Mesendoderm (in vitro differentiated cells): ENCODE data around the gene FLVCR2.
A peak's percentile ranks its signal among the peaks of the same experiment; 100 is the strongest.
"Not testable (repeated sequence)": the region's sequence is repeated elsewhere in the genome, so short reads cannot be mapped to it uniquely, and the experiment has no call there.

ENCODE experiments used
- DNase-seq: peaks from one replicate; pipeline ENCODE4 v3.0.0; 2013
- H2AK5ac ChIP-seq: 2 replicates; pipeline ENCODE4 v1.6.1; 2013; ENCODE audit warnings: low read length, inconsistent platforms
- H2BK120ac ChIP-seq: 2 replicates; pipeline ENCODE4 v1.6.1; 2013; ENCODE audit warnings: low read depth, mild to moderate bottlenecking, low read length, moderate library complexity, mixed read lengths
- H2BK15ac ChIP-seq: replicated peaks from 2 replicates; pipeline ENCODE4 v1.6.1; 2013; ENCODE audit warnings: low read depth, mild to moderate bottlenecking, moderate library complexity
- H2BK5ac ChIP-seq: 2 replicates; pipeline ENCODE4 v1.6.1; 2013; ENCODE audit warnings: low read length, inconsistent platforms
- H3K18ac ChIP-seq: 2 replicates; pipeline ENCODE4 v1.6.1; 2013; ENCODE audit warnings: mild to moderate bottlenecking, low read length, mixed read lengths
- H3K23ac ChIP-seq: one replicate; pipeline ENCODE4 v1.6.1; 2013; ENCODE audit warnings: low read length
- H3K27ac ChIP-seq: 2 replicates; pipeline ENCODE4 v1.5.1; 2013; ENCODE audit warnings: low read depth, mild to moderate bottlenecking, inconsistent platforms, low read length, moderate library complexity
- H3K27me3 ChIP-seq: 2 replicates; pipeline ENCODE4 v1.6.1; 2013; ENCODE audit warnings: low read length, control low read depth, mild to moderate bottlenecking, inconsistent platforms; ENCODE audit not compliant: insufficient read depth, poor library complexity
- H3K36me3 ChIP-seq: 2 replicates; pipeline ENCODE4 v1.6.1; 2013; ENCODE audit warnings: low read length, inconsistent platforms; ENCODE audit not compliant: control insufficient read depth, insufficient read depth
- H3K4ac ChIP-seq: one replicate; pipeline ENCODE4 v1.6.1; 2013; ENCODE audit warnings: low read depth, mild to moderate bottlenecking, low read length, moderate library complexity
- H3K4me1 ChIP-seq: 2 replicates; pipeline ENCODE4 v1.6.1; 2013; ENCODE audit warnings: low read depth, low read length, inconsistent platforms; ENCODE audit not compliant: control insufficient read depth
- H3K4me2 ChIP-seq: 2 replicates; pipeline ENCODE4 v1.6.1; 2013; ENCODE audit warnings: low read length
- H3K4me3 ChIP-seq: 2 replicates; pipeline ENCODE4 v1.5.1; 2013; ENCODE audit warnings: mild to moderate bottlenecking, low read length
- H3K56ac ChIP-seq: one replicate; pipeline ENCODE4 v1.6.1; 2013; ENCODE audit warnings: low read length
- H3K79me1 ChIP-seq: 2 replicates; pipeline ENCODE4 v1.6.1; 2013; ENCODE audit warnings: low read length, inconsistent platforms
- H3K79me2 ChIP-seq: 2 replicates; pipeline ENCODE4 v1.6.1; 2013; ENCODE audit warnings: mild to moderate bottlenecking, low read length; ENCODE audit not compliant: control insufficient read depth, insufficient read depth
- H3K9ac ChIP-seq: 2 replicates; pipeline ENCODE4 v1.6.1; 2013; ENCODE audit warnings: low read length, inconsistent platforms
- H4K5ac ChIP-seq: one replicate; pipeline ENCODE4 v1.6.1; 2013; ENCODE audit warnings: low read length
- H4K8ac ChIP-seq: one replicate; pipeline ENCODE4 v1.6.1; 2013; ENCODE audit warnings: low read depth, mild to moderate bottlenecking, control low read depth, low read length, moderate library complexity
- WGBS: extraction: QIAGEN DNeasy Blood & Tissue Kit; methylation state at CpG from one replicate; pipeline ENCODE4 v1.1.7; 2013; ENCODE audit warnings: low lambda C conversion rate, missing lambda C conversion rate; ENCODE audit not compliant: insufficient coverage; ENCODE audit errors: extremely low coverage; 5-methylcytosine and 5-hydroxymethylcytosine counted together
- small RNA-seq: library from polyadenylated mRNA; stranded (forward); fragments of <200 nt; extraction: miRNeasy Mini kit (QIAGEN cat#:217004); gene quantifications from one replicate; pipeline ENCODE3, GENCODE V24; 2013; ENCODE audit not compliant: insufficient read depth

The FLVCR2 gene

GRCh38 chr14:75695025-75695424, 116.6 kb downstream of the FLVCR2 start:
- H3K23ac ChIP-seq, H2BK15ac ChIP-seq, H3K36me3 ChIP-seq, H3K56ac ChIP-seq, H3K4me1 ChIP-seq, H3K79me2 ChIP-seq, H3K9ac ChIP-seq, H3K27me3 ChIP-seq, H2AK5ac ChIP-seq, H4K8ac ChIP-seq, H3K18ac ChIP-seq, H3K27ac ChIP-seq, H3K4me3 ChIP-seq, H3K79me1 ChIP-seq, H2BK5ac ChIP-seq, H2BK120ac ChIP-seq, H3K4me2 ChIP-seq, H3K4ac ChIP-seq, H4K5ac ChIP-seq: not testable (repeated sequence)
- no CpG with 5 or more reads among the region's 6 CpGs for WGBS
- DNase-seq = peak; percentile 48

- H2BK120ac ChIP-seq = no peak overlapping the region
- H3K4ac ChIP-seq = no peak overlapping the region
- DNase-seq = no peak
- peaks cover 3% of the 10 kb centered on the region for H3K4me1 ChIP-seq
- no CpG with 5 or more reads among the region's 1 CpG for WGBS
- H4K8ac ChIP-seq = no peak overlapping the region
- H3K36me3 ChIP-seq = peaks cover 6% of the 10 kb centered on the region
- H3K9ac ChIP-seq = no peak overlapping the region
- no peak overlapping the region for H3K4me2 ChIP-seq
- H3K23ac ChIP-seq = no peak overlapping the region
- no peaks in the 10 kb centered on the region for H3K27me3 ChIP-seq
- H3K27ac ChIP-seq = no peak overlapping the region
- no peaks in the 10 kb centered on the region for H3K79me1 ChIP-seq
- H3K79me2 ChIP-seq = no peaks in the 10 kb centered on the region
- H2BK15ac ChIP-seq = no peak overlapping the region
- no peak overlapping the region for H2AK5ac ChIP-seq
- no peak overlapping the region for H4K5ac ChIP-seq
- H3K4me3 ChIP-seq = no peak overlapping the region
- H3K18ac ChIP-seq = no peak overlapping the region
- H3K56ac ChIP-seq = no peak overlapping the region
- no peak overlapping the region for H2BK5ac ChIP-seq
Measured at GRCh38 chr14:75697386-75697785, 119.0 kb downstream of the FLVCR2 start.

Small RNA genes within 50 kb of the gene (small RNA-seq; reads per million reads assigned to genes)
- 1.4 reads per million for gene RNA5SP387
